Peyer's patch (tissue), 4 donors: ENCODE data around the gene EHMT2.

Source experiments
- CTCF ChIP-seq, 6 experiments: fragments of 450-650 bp in 4 of 6; fragments of 200-600 bp in 2 of 6; sonication (generic) in 1 of 6; IDR thresholded peaks; one replicate each; pipeline ENCODE4 v1.5.1; 2017 to 2019; ENCODE audit warnings: antibody characterized with exemption in 6 of 6, mild to moderate bottlenecking in 3 of 6, moderate library complexity in 1 of 6
- POLR2A ChIP-seq, 2 donors: fragments of 450-650 bp; IDR thresholded peaks; one replicate each; pipeline ENCODE4 v1.5.1; 2017; ENCODE audit warnings: antibody characterized with exemption in 2 of 2, mild to moderate bottlenecking in 2 of 2, moderate library complexity in 2 of 2

GRCh38 chr6:31915756-31916155, 18.3 kb upstream of the EHMT2 start:
- TF ChIP-seq POLR2A (IDR thresholded peaks at IDR 0.05), result no peak
- no peak for TF ChIP-seq CTCF (IDR thresholded peaks at IDR 0.05)
